Lower leg skin (tissue), 3 donors: Measurements from ENCODE around the gene C6orf89.

Experiments used
- POLR2A ChIP-seq, 2 donors: fragments of 450-650 bp; IDR thresholded peaks; one replicate each; pipeline ENCODE4 v1.6.1; 2016 to 2017; ENCODE audit warnings: antibody characterized with exemption in 2 of 2, mild to moderate bottlenecking in 1 of 2, moderate library complexity in 1 of 2
- TF ChIP-seq, protein P1 (sequence below), 3 donors: fragments of 450-650 bp; IDR thresholded peaks; one replicate each; pipeline ENCODE4 v1.5.1; 2016; ENCODE audit warnings: antibody characterized with exemption in 3 of 3, mild to moderate bottlenecking in 3 of 3, moderate library complexity in 2 of 3

- TF ChIP-seq POLR2A (IDR thresholded peaks at IDR 0.05) = no peak
- TF ChIP-seq, protein P1, sequence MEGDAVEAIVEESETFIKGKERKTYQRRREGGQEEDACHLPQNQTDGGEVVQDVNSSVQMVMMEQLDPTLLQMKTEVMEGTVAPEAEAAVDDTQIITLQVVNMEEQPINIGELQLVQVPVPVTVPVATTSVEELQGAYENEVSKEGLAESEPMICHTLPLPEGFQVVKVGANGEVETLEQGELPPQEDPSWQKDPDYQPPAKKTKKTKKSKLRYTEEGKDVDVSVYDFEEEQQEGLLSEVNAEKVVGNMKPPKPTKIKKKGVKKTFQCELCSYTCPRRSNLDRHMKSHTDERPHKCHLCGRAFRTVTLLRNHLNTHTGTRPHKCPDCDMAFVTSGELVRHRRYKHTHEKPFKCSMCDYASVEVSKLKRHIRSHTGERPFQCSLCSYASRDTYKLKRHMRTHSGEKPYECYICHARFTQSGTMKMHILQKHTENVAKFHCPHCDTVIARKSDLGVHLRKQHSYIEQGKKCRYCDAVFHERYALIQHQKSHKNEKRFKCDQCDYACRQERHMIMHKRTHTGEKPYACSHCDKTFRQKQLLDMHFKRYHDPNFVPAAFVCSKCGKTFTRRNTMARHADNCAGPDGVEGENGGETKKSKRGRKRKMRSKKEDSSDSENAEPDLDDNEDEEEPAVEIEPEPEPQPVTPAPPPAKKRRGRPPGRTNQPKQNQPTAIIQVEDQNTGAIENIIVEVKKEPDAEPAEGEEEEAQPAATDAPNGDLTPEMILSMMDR (IDR thresholded peaks at IDR 0.05) = no peak
Observed at GRCh38 chr6:36848658-36849441, 36.9 kb upstream of the C6orf89 start.
